Mesothelial cell of epicardium (in vitro differentiated cells): ENCODE measurements around the gene SHROOM3. TPM values are rescaled to one million over a fixed set of nuclear protein-coding genes. Genes with fewer than 3 reads are reported as not detected.

Source experiments
- DNase-seq, 2 experiments: peaks; one replicate each; pipeline ENCODE4 v3.0.0; 2021; ENCODE audit warnings: low spot score in 2 of 2; ENCODE audit not compliant: unreplicated experiment in 2 of 2
- H3K27ac Mint-ChIP-seq: 2 replicates; pipeline ENCODE4 v1.8.0; 2021; ENCODE audit warnings: mixed read lengths
- H3K27me3 Mint-ChIP-seq: 2 replicates; pipeline ENCODE4 v1.8.0; 2021; ENCODE audit warnings: low read depth, mixed read lengths
- H3K36me3 Mint-ChIP-seq: 2 replicates; pipeline ENCODE4 v1.8.0; 2021; ENCODE audit warnings: mixed read lengths
- H3K4me1 Mint-ChIP-seq: 2 replicates; pipeline ENCODE4 v1.8.0; 2021; ENCODE audit warnings: mixed read lengths
- H3K4me3 Mint-ChIP-seq: 2 replicates; pipeline ENCODE4 v1.8.0; 2021; ENCODE audit warnings: mild to moderate bottlenecking, moderate library complexity, mixed read lengths
- H3K9me3 Mint-ChIP-seq: 2 replicates; pipeline ENCODE4 v1.8.0; 2021; ENCODE audit warnings: mixed read lengths
- CTCF ChIP-seq: fragments of 200-600 bp; sonication (generic); IDR thresholded peaks from one replicate; pipeline ENCODE4 v1.5.0; 2021; ENCODE audit warnings: antibody characterized with exemption; ENCODE audit not compliant: unreplicated experiment
- total RNA-seq: library from RNA; stranded (reverse); gene quantifications from 3 replicates; pipeline ENCODE4 v1.2.1, GENCODE V29; 2021

The SHROOM3 gene
- total RNA-seq, 1 donor from 2014 or later, result 62.7 TPM

- Mint-ChIP-seq H3K27ac (no peak overlapping the region), H3K36me3 (peaks cover 20% of the 10 kb centered on the region), H3K9me3 (no peaks in the 10 kb centered on the region), H3K4me1 (peaks cover 14% of the 10 kb centered on the region), H3K4me3 (no peak overlapping the region), H3K27me3 (no peaks in the 10 kb centered on the region)
- no peak for TF ChIP-seq CTCF
- DNase-seq, result no peak
Measured at GRCh38 chr4:76732246-76732645, 297.2 kb downstream of the SHROOM3 start.

- peaks cover 19% of the 10 kb centered on the region for H3K36me3 Mint-ChIP-seq
- no peak overlapping the region for H3K4me3 Mint-ChIP-seq
- no peak overlapping the region for H3K27ac Mint-ChIP-seq
Measured at GRCh38 chr4:76733068-76733771, 298.2 kb downstream of the SHROOM3 start.

GRCh38 chr4:76736414-76736813 lies 301.4 kb downstream of the SHROOM3 start:
- no peak for DNase-seq
- Mint-ChIP-seq H3K36me3 (peaks cover 16% of the 10 kb centered on the region), H3K27me3 (no peaks in the 10 kb centered on the region), H3K9me3 (no peaks in the 10 kb centered on the region), H3K27ac (peak overlapping the region; percentile 5), H3K4me1 (peaks cover 24% of the 10 kb centered on the region), H3K4me3 (no peak overlapping the region)
- no peak for TF ChIP-seq CTCF

More at GRCh38 chr4:76733068-76733771, 298.2 kb downstream of the SHROOM3 start:
- H3K9me3 Mint-ChIP-seq, result no peaks in the 10 kb centered on the region
- H3K4me1 Mint-ChIP-seq, result peaks cover 23% of the 10 kb centered on the region
- no peaks in the 10 kb centered on the region for H3K27me3 Mint-ChIP-seq
- no peak for TF ChIP-seq CTCF
- no peak for DNase-seq

GRCh38 chr4:76737180-76737579 lies 302.2 kb downstream of the SHROOM3 start:
- no peak for TF ChIP-seq CTCF
- Mint-ChIP-seq H3K4me3 (no peak overlapping the region), H3K4me1 (peaks cover 24% of the 10 kb centered on the region), H3K36me3 (peaks cover 16% of the 10 kb centered on the region), H3K27me3 (no peaks in the 10 kb centered on the region), H3K27ac (peak overlapping the region; percentile 55), H3K9me3 (no peaks in the 10 kb centered on the region)
- no peak for DNase-seq

- no peak for DNase-seq
- Mint-ChIP-seq H3K4me3 (no peak overlapping the region), H3K27me3 (no peaks in the 10 kb centered on the region), H3K4me1 (peaks cover 27% of the 10 kb centered on the region), H3K36me3 (peaks cover 21% of the 10 kb centered on the region), H3K9me3 (no peaks in the 10 kb centered on the region), H3K27ac (peak overlapping the region; percentile 81)
- TF ChIP-seq CTCF, result no peak
Measured at GRCh38 chr4:76737771-76738085, 302.7 kb downstream of the SHROOM3 start.
